ENCODE data around the gene STX19.

Gene STX19, protein sequence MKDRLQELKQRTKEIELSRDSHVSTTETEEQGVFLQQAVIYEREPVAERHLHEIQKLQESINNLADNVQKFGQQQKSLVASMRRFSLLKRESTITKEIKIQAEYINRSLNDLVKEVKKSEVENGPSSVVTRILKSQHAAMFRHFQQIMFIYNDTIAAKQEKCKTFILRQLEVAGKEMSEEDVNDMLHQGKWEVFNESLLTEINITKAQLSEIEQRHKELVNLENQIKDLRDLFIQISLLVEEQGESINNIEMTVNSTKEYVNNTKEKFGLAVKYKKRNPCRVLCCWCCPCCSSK

GRCh38 chr3:94028093-94028837, at the start of gene STX19:
STX19 (minus strand) TSS chr3:94028597; CDS start chr3:94015269, 13,328 bp downstream.
- Histone ChIP-seq H3K36me3 (no peaks in the 10 kb centered on the region), H3K27me3 (ENCODE audit: insufficient read depth, low read depth, severe bottlenecking) (no peaks in the 10 kb centered on the region), H3K27ac (no peak within 1 kb of the TSS), H3K9me3 (ENCODE audit: severe bottlenecking) (no peaks in the 10 kb centered on the region), H3K4me3 (ENCODE audit: low read depth, low read length) (no peak within 1 kb of the TSS)
- no peak for TF ChIP-seq CTCF (IDR thresholded peaks at IDR 0.05; ENCODE audit: low read depth, low read length)
- no peak for DNase-seq

GRCh38 chr3:94076055-94076454, 47.7 kb upstream of the STX19 start:
- H3K4me3 ChIP-seq (ENCODE audit: low read depth, low read length) = no peak overlapping the region
- H3K9me3 ChIP-seq (ENCODE audit: severe bottlenecking) = no peaks in the 10 kb centered on the region
- no peak for DNase-seq
- H3K27ac ChIP-seq = no peak overlapping the region
- TF ChIP-seq CTCF (IDR thresholded peaks at IDR 0.05; ENCODE audit: low read depth, low read length) = no peak
- H3K27me3 ChIP-seq (ENCODE audit: insufficient read depth, low read depth, severe bottlenecking) = no peaks in the 10 kb centered on the region
- H3K36me3 ChIP-seq = no peaks in the 10 kb centered on the region

DNA sequence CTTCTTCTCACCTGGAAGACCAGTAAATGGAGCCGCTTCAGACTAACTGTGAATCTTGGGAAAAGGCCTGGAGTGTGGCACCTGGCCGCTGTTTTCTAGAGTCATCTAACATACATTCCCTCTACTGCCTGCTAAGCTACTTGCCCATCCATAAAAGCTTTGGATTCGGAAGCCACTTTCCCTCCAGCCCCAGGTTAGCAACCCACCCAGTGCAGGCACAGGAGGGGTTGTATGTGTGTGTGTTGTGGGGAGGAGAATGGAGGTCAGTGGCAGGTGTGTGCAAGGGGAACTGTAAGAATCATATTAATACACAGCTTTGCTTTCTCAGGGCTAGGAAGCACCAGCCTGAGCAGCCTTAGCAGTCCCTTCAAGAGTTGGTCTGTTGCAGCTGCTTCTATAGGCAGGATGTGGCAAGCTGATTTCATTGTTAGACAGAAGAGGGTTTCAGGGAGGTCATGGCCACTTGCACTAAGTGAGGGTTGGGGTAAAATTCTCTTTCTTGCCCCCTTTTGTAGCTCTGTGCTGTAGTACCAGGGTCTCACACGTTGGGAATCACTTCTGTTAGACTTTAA, 43.4 kb upstream of the STX19 start:
- Histone ChIP-seq H3K9me3 (ENCODE audit: severe bottlenecking) (no peaks in the 10 kb centered on the region), H3K36me3 (peaks cover 4% of the 10 kb centered on the region), H3K4me3 (ENCODE audit: low read depth, low read length) (no peak overlapping the region), H3K27ac (no peak overlapping the region), H3K27me3 (ENCODE audit: insufficient read depth, low read depth, severe bottlenecking) (no peaks in the 10 kb centered on the region)
- DNase-seq = no peak
- no peak for TF ChIP-seq CTCF (IDR thresholded peaks at IDR 0.05; ENCODE audit: low read depth, low read length)

GRCh38 chr3:94070341-94070911, 42.0 kb upstream of the STX19 start:
- no peak for DNase-seq
- no peak for TF ChIP-seq CTCF (IDR thresholded peaks at IDR 0.05; ENCODE audit: low read depth, low read length)
- H3K36me3 ChIP-seq = peaks cover 4% of the 10 kb centered on the region
- no peak overlapping the region for H3K4me3 ChIP-seq (ENCODE audit: low read depth, low read length)
- no peak overlapping the region for H3K27ac ChIP-seq
- H3K27me3 ChIP-seq (ENCODE audit: insufficient read depth, low read depth, severe bottlenecking) = no peaks in the 10 kb centered on the region
- H3K9me3 ChIP-seq (ENCODE audit: severe bottlenecking) = no peaks in the 10 kb centered on the region

- no peak overlapping the region for H3K27ac ChIP-seq
- no peaks in the 10 kb centered on the region for H3K9me3 ChIP-seq (ENCODE audit: severe bottlenecking)
- H3K36me3 ChIP-seq = peaks cover 6% of the 10 kb centered on the region
- no peaks in the 10 kb centered on the region for H3K27me3 ChIP-seq (ENCODE audit: insufficient read depth, low read depth, severe bottlenecking)
- H3K4me3 ChIP-seq (ENCODE audit: low read depth, low read length) = no peak overlapping the region
- TF ChIP-seq CTCF (IDR thresholded peaks at IDR 0.05; ENCODE audit: low read depth, low read length) = no peak
- no peak for DNase-seq
Observed at GRCh38 chr3:94069194-94069813, 40.9 kb upstream of the STX19 start.

Data from WERI-Rb-1 (cell line).